NB4 (cell line): ENCODE results near the gene LMNTD1.

Experiments
- POLR2A ChIP-seq: IDR thresholded peaks from 2 replicates; pipeline ENCODE4 v1.6.1; 2011; ENCODE audit warnings: mild to moderate bottlenecking; ENCODE audit not compliant: insufficient read length; ENCODE audit errors: extremely low read depth
- TF ChIP-seq, protein P1 (sequence below): IDR thresholded peaks from 2 replicates; pipeline ENCODE4 v1.6.1; 2011; ENCODE audit warnings: low read depth, low read length
- TF ChIP-seq, protein P2 (sequence below): IDR thresholded peaks from one replicate; pipeline ENCODE4 v1.5.1; 2012; ENCODE audit warnings: low read depth, low read length

DNA sequence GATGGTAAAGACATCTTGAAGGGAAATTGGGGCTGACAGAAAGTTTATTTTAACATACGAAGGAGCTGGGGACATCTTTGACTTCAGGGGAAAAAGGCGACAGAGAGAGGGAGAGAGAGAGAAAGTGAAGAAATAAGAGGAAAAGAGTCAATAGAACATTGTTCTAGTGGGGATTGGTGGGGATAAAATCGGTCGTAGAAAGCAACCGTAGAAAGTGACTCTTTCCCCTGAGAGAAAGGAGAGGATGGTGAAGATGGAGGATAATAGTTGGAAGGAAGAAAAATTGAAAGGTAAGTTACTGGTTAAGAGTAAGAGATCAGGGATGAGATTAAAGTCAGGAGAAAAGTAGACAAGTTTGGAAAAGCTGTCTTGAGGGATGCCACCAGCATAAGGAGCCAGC is 75.9 kb downstream of the LMNTD1 start:
- TF ChIP-seq, protein P1, sequence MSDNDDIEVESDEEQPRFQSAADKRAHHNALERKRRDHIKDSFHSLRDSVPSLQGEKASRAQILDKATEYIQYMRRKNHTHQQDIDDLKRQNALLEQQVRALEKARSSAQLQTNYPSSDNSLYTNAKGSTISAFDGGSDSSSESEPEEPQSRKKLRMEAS: no peak
- TF ChIP-seq POLR2A: no peak
- TF ChIP-seq, protein P2, sequence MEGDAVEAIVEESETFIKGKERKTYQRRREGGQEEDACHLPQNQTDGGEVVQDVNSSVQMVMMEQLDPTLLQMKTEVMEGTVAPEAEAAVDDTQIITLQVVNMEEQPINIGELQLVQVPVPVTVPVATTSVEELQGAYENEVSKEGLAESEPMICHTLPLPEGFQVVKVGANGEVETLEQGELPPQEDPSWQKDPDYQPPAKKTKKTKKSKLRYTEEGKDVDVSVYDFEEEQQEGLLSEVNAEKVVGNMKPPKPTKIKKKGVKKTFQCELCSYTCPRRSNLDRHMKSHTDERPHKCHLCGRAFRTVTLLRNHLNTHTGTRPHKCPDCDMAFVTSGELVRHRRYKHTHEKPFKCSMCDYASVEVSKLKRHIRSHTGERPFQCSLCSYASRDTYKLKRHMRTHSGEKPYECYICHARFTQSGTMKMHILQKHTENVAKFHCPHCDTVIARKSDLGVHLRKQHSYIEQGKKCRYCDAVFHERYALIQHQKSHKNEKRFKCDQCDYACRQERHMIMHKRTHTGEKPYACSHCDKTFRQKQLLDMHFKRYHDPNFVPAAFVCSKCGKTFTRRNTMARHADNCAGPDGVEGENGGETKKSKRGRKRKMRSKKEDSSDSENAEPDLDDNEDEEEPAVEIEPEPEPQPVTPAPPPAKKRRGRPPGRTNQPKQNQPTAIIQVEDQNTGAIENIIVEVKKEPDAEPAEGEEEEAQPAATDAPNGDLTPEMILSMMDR: no peak
